KMS-11 (cell line): ENCODE results near the gene ASCC1.

ENCODE experiments used
- H2AFZ ChIP-seq: fragments of 200-600 bp; sonication (generic); 2 replicates; pipeline ENCODE4 v1.6.1; 2016; ENCODE audit warnings: antibody characterized with exemption, mixed run types, low read depth
- H3K27ac ChIP-seq: fragments of 200-600 bp; sonication (generic); 2 replicates; pipeline ENCODE4 v1.6.1; 2016; ENCODE audit warnings: mild to moderate bottlenecking, mixed run types
- H3K27me3 ChIP-seq: fragments of 200-600 bp; sonication (generic); 2 replicates; pipeline ENCODE4 v1.6.1; 2017; ENCODE audit warnings: mild to moderate bottlenecking, low read depth, mixed run types, moderate library complexity; ENCODE audit not compliant: insufficient read depth
- H3K36me3 ChIP-seq: fragments of 200-600 bp; sonication (generic); 2 replicates; pipeline ENCODE4 v1.6.1; 2017; ENCODE audit warnings: mild to moderate bottlenecking, mixed run types; ENCODE audit not compliant: insufficient read depth
- H3K4me1 ChIP-seq: fragments of 200-600 bp; sonication (generic); 2 replicates; pipeline ENCODE4 v1.6.1; 2016; ENCODE audit warnings: mild to moderate bottlenecking, low read depth, mixed run types; ENCODE audit not compliant: poor library complexity, severe bottlenecking
- H3K4me2 ChIP-seq: fragments of 200-600 bp; sonication (generic); 2 replicates; pipeline ENCODE4 v1.7.0; 2016; ENCODE audit warnings: mild to moderate bottlenecking, mixed run types
- H3K4me3 ChIP-seq: fragments of 200-600 bp; sonication (generic); IDR thresholded peaks from 2 replicates; pipeline ENCODE4 v1.6.1; 2017; ENCODE audit warnings: low read depth, low read length, mixed read lengths; ENCODE audit not compliant: insufficient read depth
- H3K79me2 ChIP-seq: fragments of 200-600 bp; sonication (generic); 2 replicates; pipeline ENCODE4 v1.6.1; 2016; ENCODE audit warnings: low read depth, mixed run types; ENCODE audit not compliant: insufficient read depth
- H3K9ac ChIP-seq: fragments of 200-600 bp; sonication (generic); 2 replicates; pipeline ENCODE4 v1.6.1; 2016; ENCODE audit warnings: mild to moderate bottlenecking, mixed run types
- H4K20me1 ChIP-seq: fragments of 200-600 bp; sonication (generic); 2 replicates; pipeline ENCODE4 v1.6.1; 2016; ENCODE audit warnings: mild to moderate bottlenecking, mixed run types; ENCODE audit not compliant: insufficient read depth
- TF ChIP-seq, protein P1 (sequence below): fragments of 200-600 bp; sonication (generic); conservative IDR thresholded peaks from 2 replicates; pipeline ENCODE4 v1.6.1; 2017; ENCODE audit warnings: low read depth, mild to moderate bottlenecking, antibody characterized with exemption, low read length, moderate library complexity, mixed read lengths

Gene ASCC1

GRCh38 chr10:72121389-72121788 lies 94.7 kb downstream of the ASCC1 start:
- H3K9ac ChIP-seq: no peak overlapping the region
- H3K27ac ChIP-seq: no peak overlapping the region
- no peak overlapping the region for H2AFZ ChIP-seq
- TF ChIP-seq, protein P1, sequence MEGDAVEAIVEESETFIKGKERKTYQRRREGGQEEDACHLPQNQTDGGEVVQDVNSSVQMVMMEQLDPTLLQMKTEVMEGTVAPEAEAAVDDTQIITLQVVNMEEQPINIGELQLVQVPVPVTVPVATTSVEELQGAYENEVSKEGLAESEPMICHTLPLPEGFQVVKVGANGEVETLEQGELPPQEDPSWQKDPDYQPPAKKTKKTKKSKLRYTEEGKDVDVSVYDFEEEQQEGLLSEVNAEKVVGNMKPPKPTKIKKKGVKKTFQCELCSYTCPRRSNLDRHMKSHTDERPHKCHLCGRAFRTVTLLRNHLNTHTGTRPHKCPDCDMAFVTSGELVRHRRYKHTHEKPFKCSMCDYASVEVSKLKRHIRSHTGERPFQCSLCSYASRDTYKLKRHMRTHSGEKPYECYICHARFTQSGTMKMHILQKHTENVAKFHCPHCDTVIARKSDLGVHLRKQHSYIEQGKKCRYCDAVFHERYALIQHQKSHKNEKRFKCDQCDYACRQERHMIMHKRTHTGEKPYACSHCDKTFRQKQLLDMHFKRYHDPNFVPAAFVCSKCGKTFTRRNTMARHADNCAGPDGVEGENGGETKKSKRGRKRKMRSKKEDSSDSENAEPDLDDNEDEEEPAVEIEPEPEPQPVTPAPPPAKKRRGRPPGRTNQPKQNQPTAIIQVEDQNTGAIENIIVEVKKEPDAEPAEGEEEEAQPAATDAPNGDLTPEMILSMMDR: no peak
- peaks cover 3% of the 10 kb centered on the region for H3K4me1 ChIP-seq
- no peaks in the 10 kb centered on the region for H3K79me2 ChIP-seq
- H3K4me3 ChIP-seq: no peak overlapping the region
- H3K36me3 ChIP-seq: no peaks in the 10 kb centered on the region
- H3K4me2 ChIP-seq: no peak overlapping the region
- H3K27me3 ChIP-seq: no peaks in the 10 kb centered on the region
- H4K20me1 ChIP-seq: no peaks in the 10 kb centered on the region

GRCh38 chr10:72116372-72116771 lies 99.7 kb downstream of the ASCC1 start:
- no peak overlapping the region for H3K4me3 ChIP-seq
- H4K20me1 ChIP-seq: no peaks in the 10 kb centered on the region
- H3K79me2 ChIP-seq: no peaks in the 10 kb centered on the region
- TF ChIP-seq, protein P1: no peak
- no peak overlapping the region for H3K27ac ChIP-seq
- H3K4me2 ChIP-seq: no peak overlapping the region
- no peak overlapping the region for H2AFZ ChIP-seq
- H3K9ac ChIP-seq: no peak overlapping the region
- H3K27me3 ChIP-seq: no peaks in the 10 kb centered on the region
- no peaks in the 10 kb centered on the region for H3K4me1 ChIP-seq
- no peaks in the 10 kb centered on the region for H3K36me3 ChIP-seq

DNA sequence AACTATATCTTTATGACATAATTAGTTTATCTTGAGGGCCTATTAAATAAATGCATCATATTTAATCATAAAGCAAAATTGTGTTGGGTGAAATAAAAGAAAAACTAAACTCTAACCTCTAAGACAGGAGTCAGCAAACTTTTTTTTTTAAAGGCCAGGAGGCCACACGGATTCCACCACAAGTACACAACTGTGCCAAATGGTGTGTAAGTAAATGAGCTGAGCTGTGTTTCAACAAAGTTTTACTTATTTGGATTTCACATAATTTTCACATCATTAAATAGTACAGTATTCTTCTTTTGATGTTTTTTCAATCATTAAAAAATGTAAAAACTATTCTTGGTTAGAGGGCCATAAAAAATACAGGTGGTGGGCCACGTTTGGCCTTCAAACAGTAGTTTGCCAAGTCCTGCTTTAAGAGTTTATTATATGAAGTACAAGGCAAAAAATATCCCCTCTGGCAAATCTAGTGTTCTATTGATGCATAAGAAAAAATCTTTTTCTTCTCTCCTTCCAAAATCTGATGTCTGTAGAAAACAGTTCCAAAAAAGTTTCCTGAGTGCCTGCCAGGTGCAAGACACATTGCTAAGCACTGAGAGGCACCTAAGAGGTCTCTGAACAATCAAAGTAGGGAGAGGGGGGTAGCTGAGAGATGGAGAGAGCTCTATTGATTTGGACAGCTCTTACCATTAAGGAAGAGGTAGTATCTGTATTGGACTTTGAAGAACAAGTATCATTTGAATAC lies 101.2 kb downstream of the ASCC1 start:
- H2AFZ ChIP-seq: no peak overlapping the region
- no peak overlapping the region for H3K4me3 ChIP-seq
- no peaks in the 10 kb centered on the region for H4K20me1 ChIP-seq
- H3K27me3 ChIP-seq: no peaks in the 10 kb centered on the region
- no peaks in the 10 kb centered on the region for H3K36me3 ChIP-seq
- TF ChIP-seq, protein P1: no peak
- H3K79me2 ChIP-seq: no peaks in the 10 kb centered on the region
- no peak overlapping the region for H3K27ac ChIP-seq
- H3K4me2 ChIP-seq: no peak overlapping the region
- no peak overlapping the region for H3K9ac ChIP-seq
- H3K4me1 ChIP-seq: peaks cover 3% of the 10 kb centered on the region

GRCh38 chr10:72110673-72111401 lies 105.2 kb downstream of the ASCC1 start:
- no peak overlapping the region for H3K4me3 ChIP-seq
- TF ChIP-seq, protein P1: no peak

More at GRCh38 chr10:72110673-72111401, 105.2 kb downstream of the ASCC1 start:
- H2AFZ ChIP-seq: no peak overlapping the region
- peaks cover 7% of the 10 kb centered on the region for H3K4me1 ChIP-seq
- H3K27me3 ChIP-seq: no peaks in the 10 kb centered on the region
- H3K9ac ChIP-seq: no peak overlapping the region
- H3K79me2 ChIP-seq: no peaks in the 10 kb centered on the region
- H3K36me3 ChIP-seq: no peaks in the 10 kb centered on the region
- H3K4me2 ChIP-seq: no peak overlapping the region
- no peaks in the 10 kb centered on the region for H4K20me1 ChIP-seq
- H3K27ac ChIP-seq: no peak overlapping the region
